ENCODE measurements around the gene MRO. TPM values are rescaled to one million over a fixed set of nuclear protein-coding genes. Genes with fewer than 3 reads are reported as not detected.

The MRO gene
- total RNA-seq, 1 donor: 1.8 TPM

- H3K79me2 ChIP-seq (ENCODE audit: insufficient read depth, low read length): no peaks in the 10 kb centered on the region
- H3K4me1 ChIP-seq (ENCODE audit: insufficient read depth, low read length): peaks cover 13% of the 10 kb centered on the region
- DNase-seq (ENCODE audit: insufficient read length, low spot score, missing footprints): no peak
- no peak overlapping the region for H3K4me2 ChIP-seq (ENCODE audit: insufficient read depth, low read length)
- H3K27ac ChIP-seq (ENCODE audit: low read depth, low read length): no peak overlapping the region
- no peak overlapping the region for H3K4me3 ChIP-seq (ENCODE audit: insufficient read depth, low read length)
- H4K20me1 ChIP-seq (ENCODE audit: insufficient read depth, low read length): no peaks in the 10 kb centered on the region
- no peaks in the 10 kb centered on the region for H3K9me3 ChIP-seq (ENCODE audit: low read depth, low read length)
- H3K36me3 ChIP-seq (ENCODE audit: insufficient read depth, low read length): no peaks in the 10 kb centered on the region
- no peak overlapping the region for H2AFZ ChIP-seq (ENCODE audit: low read length)
- peaks cover 4% of the 10 kb centered on the region for H3K27me3 ChIP-seq (ENCODE audit: insufficient read depth, low read length)
- no peak for TF ChIP-seq CTCF (IDR thresholded peaks at IDR 0.05; ENCODE audit: extremely low read depth, low read depth, low read length)
Observed at GRCh38 chr18:50844554-50844953, 24.7 kb upstream of the MRO start.

GRCh38 chr18:50842846-50843245 is 23.0 kb upstream of the MRO start:
- DNase-seq (ENCODE audit: insufficient read length, low spot score, missing footprints): no peak
- H3K79me2 ChIP-seq (ENCODE audit: insufficient read depth, low read length): no peaks in the 10 kb centered on the region
- H4K20me1 ChIP-seq (ENCODE audit: insufficient read depth, low read length): no peaks in the 10 kb centered on the region
- no peak overlapping the region for H3K4me3 ChIP-seq (ENCODE audit: insufficient read depth, low read length)
- TF ChIP-seq CTCF (IDR thresholded peaks at IDR 0.05; ENCODE audit: extremely low read depth, low read depth, low read length): no peak
- H3K27ac ChIP-seq (ENCODE audit: low read depth, low read length): no peak overlapping the region
- no peak overlapping the region for H3K4me2 ChIP-seq (ENCODE audit: insufficient read depth, low read length)
- no peaks in the 10 kb centered on the region for H3K36me3 ChIP-seq (ENCODE audit: insufficient read depth, low read length)
- H3K4me1 ChIP-seq (ENCODE audit: insufficient read depth, low read length): peaks cover 13% of the 10 kb centered on the region
- no peaks in the 10 kb centered on the region for H3K9me3 ChIP-seq (ENCODE audit: low read depth, low read length)
- H3K27me3 ChIP-seq (ENCODE audit: insufficient read depth, low read length): peaks cover 4% of the 10 kb centered on the region
- H2AFZ ChIP-seq (ENCODE audit: low read length): no peak overlapping the region

GRCh38 chr18:50839996-50840395 is 20.2 kb upstream of the MRO start:
- no peak overlapping the region for H3K4me3 ChIP-seq (ENCODE audit: insufficient read depth, low read length)
- TF ChIP-seq CTCF (IDR thresholded peaks at IDR 0.05; ENCODE audit: extremely low read depth, low read depth, low read length): no peak
- H3K27me3 ChIP-seq (ENCODE audit: insufficient read depth, low read length): peaks cover 4% of the 10 kb centered on the region
- H4K20me1 ChIP-seq (ENCODE audit: insufficient read depth, low read length): no peaks in the 10 kb centered on the region
- H3K9me3 ChIP-seq (ENCODE audit: low read depth, low read length): no peaks in the 10 kb centered on the region
- no peak overlapping the region for H3K27ac ChIP-seq (ENCODE audit: low read depth, low read length)
- H2AFZ ChIP-seq (ENCODE audit: low read length): no peak overlapping the region
- no peaks in the 10 kb centered on the region for H3K79me2 ChIP-seq (ENCODE audit: insufficient read depth, low read length)
- H3K36me3 ChIP-seq (ENCODE audit: insufficient read depth, low read length): no peaks in the 10 kb centered on the region
- no peak for DNase-seq (ENCODE audit: insufficient read length, low spot score, missing footprints)
- H3K4me2 ChIP-seq (ENCODE audit: insufficient read depth, low read length): no peak overlapping the region
- peaks cover 2% of the 10 kb centered on the region for H3K4me1 ChIP-seq (ENCODE audit: insufficient read depth, low read length)

DNA sequence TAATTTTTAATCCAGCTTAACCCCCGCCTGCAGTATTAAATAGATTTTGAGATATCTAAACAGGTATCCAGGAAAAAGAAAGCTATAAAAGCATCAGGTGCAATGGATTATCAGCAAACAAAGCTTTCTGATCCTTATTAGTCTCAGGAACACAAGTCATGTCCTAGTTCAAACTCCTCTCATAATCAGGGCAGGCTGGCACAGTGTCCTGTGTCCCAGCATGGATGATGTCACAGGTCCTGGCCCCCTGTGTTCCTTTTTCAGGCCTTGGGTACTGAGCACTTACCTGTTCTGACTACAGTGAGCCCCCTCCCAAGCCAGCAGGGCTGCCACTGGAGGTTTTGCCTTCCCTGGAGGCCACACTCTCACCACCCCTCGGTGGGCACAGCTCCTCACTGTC is 19.5 kb upstream of the MRO start:
- Histone ChIP-seq H2AFZ (ENCODE audit: low read length) (no peak overlapping the region), H3K4me1 (ENCODE audit: insufficient read depth, low read length) (peaks cover 2% of the 10 kb centered on the region), H3K9me3 (ENCODE audit: low read depth, low read length) (no peaks in the 10 kb centered on the region), H3K4me3 (ENCODE audit: insufficient read depth, low read length) (no peak overlapping the region), H3K27ac (ENCODE audit: low read depth, low read length) (no peak overlapping the region), H3K79me2 (ENCODE audit: insufficient read depth, low read length) (no peaks in the 10 kb centered on the region), H4K20me1 (ENCODE audit: insufficient read depth, low read length) (no peaks in the 10 kb centered on the region), H3K36me3 (ENCODE audit: insufficient read depth, low read length) (no peaks in the 10 kb centered on the region), H3K27me3 (ENCODE audit: insufficient read depth, low read length) (peaks cover 4% of the 10 kb centered on the region), H3K4me2 (ENCODE audit: insufficient read depth, low read length) (no peak overlapping the region)
- no peak for TF ChIP-seq CTCF (IDR thresholded peaks at IDR 0.05; ENCODE audit: extremely low read depth, low read depth, low read length)
- no peak for DNase-seq (ENCODE audit: insufficient read length, low spot score, missing footprints)

Data from osteoblast (primary cell).